Tibial nerve (tissue), 4 donors: ENCODE results near the gene FA2H.

ENCODE experiments used
- EP300 ChIP-seq, 2 donors: sonication (generic); formaldehyde crosslinking; IDR thresholded peaks; one replicate each; pipeline ENCODE4 v1.6.1; 2017; ENCODE audit warnings: antibody characterized with exemption in 2 of 2, mild to moderate bottlenecking in 1 of 2
- POLR2A ChIP-seq, 2 donors: fragments of 450-650 bp; IDR thresholded peaks; one replicate each; pipeline ENCODE4 v1.6.1; 2017; ENCODE audit warnings: antibody characterized with exemption in 2 of 2, mild to moderate bottlenecking in 2 of 2, moderate library complexity in 2 of 2
- TF ChIP-seq, protein P1 (sequence below), 5 experiments: fragments of 200-600 bp in 3 of 5; fragments of 450-650 bp in 2 of 5; sonication (generic) in 3 of 5; IDR thresholded peaks; one replicate each; pipeline ENCODE4 v1.5.1; 2016 to 2019; ENCODE audit warnings: antibody characterized with exemption in 5 of 5, mild to moderate bottlenecking in 3 of 5, moderate library complexity in 2 of 5

DNA sequence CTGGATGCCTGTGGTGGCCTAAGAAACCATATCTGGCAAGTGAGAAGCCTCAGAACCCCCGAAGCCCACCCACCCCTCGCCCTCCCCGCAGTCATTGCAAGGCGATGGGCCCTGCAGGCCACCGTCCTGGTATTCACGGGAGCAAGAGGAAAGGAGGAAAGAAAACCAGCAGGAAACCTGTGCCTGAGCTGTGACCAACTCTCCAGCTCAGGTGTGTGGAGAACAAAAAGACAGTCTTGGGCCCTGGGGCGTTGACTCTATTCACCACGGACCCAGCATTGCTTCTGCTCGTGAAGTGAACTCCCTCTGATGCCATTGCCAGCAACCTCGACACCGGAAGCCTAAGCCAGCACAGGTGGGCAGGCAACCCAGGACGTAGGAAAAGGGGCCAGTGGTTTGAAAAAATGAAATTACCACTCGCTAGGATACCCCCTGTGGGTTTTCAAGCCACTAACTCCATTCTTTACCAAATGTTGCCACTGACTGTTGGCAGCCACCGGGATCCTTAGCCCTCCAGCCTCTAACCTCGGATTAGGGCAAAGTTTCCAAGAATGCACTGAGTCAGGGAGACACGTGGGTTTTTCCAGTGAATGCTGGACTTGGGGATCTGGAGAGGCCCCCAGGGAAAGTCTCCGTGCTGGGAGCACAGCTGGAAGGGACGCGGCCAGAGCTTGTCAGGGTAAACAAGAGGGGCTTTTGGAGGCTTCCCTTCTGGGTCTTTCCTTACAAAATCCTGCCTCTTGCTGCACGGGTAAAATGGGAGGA is 25.1 kb downstream of the FA2H start:
- TF ChIP-seq POLR2A (IDR thresholded peaks at IDR 0.05) (no peak), EP300 (IDR thresholded peaks at IDR 0.05) (no peak)
- TF ChIP-seq, protein P1, sequence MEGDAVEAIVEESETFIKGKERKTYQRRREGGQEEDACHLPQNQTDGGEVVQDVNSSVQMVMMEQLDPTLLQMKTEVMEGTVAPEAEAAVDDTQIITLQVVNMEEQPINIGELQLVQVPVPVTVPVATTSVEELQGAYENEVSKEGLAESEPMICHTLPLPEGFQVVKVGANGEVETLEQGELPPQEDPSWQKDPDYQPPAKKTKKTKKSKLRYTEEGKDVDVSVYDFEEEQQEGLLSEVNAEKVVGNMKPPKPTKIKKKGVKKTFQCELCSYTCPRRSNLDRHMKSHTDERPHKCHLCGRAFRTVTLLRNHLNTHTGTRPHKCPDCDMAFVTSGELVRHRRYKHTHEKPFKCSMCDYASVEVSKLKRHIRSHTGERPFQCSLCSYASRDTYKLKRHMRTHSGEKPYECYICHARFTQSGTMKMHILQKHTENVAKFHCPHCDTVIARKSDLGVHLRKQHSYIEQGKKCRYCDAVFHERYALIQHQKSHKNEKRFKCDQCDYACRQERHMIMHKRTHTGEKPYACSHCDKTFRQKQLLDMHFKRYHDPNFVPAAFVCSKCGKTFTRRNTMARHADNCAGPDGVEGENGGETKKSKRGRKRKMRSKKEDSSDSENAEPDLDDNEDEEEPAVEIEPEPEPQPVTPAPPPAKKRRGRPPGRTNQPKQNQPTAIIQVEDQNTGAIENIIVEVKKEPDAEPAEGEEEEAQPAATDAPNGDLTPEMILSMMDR (IDR thresholded peaks at IDR 0.05), result no peak
